Stimulated activated CD4-positive, alpha-beta T cell treated with anti-CD3 and anti-CD28 coated beads, Interleukin-12 subunit alpha, Interleukin-12 subunit beta, amount 100 ng/mL, for 24 hours (primary cell): Measurements from ENCODE around the gene TRIM33.

ENCODE experiments used
- DNase-seq, 2 experiments: peaks; one replicate each; pipeline ENCODE4 v3.0.0-alpha.2; 2020; ENCODE audit warnings: low read depth in 2 of 2

The TRIM33 gene

GRCh38 chr1:114511032-114511785, at the start of gene TRIM33:
Gene TRIM33 (minus strand): TSS chr1:114511203. CDS start chr1:114511076, 127 bp downstream.
- peak; percentile 84 to 87 for DNase-seq

- DNase-seq: no peak
These were observed 48.4 kb upstream of the TRIM33 start for GRCh38 chr1:114559356-114559755.

- DNase-seq: no peak
These were observed 47.5 kb upstream of the TRIM33 start for GRCh38 chr1:114558544-114558943.

GRCh38 chr1:114554577-114554976, 43.6 kb upstream of the TRIM33 start:
- DNase-seq: no peak

DNA sequence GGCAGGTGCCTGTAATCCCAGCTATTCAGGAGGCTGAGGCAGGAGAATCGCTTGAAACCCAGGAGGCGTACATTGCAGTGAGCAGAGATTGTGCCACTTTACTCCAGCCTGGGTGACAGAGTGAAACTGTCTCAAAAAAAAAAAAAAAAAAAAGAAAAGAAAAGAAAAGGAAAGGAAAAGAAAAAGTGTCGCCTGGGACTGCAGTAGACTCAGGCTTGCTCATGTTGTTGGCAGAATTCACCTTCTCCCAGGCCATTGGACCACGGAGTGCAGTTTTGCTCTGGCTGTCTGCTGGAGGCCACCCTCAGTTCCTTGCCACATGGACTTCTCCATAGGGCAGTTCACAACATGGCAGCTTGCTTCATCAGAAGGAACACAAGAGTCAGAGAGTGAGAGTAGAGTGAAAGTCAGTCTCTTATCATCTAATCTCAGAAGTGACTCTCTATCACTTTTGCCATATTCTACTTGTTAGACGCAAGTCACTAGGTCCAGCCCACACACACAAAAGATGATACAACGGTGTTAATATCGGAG, 41.2 kb upstream of the TRIM33 start:
- DNase-seq: no peak

- DNase-seq: no peak
These were observed 40.4 kb upstream of the TRIM33 start for GRCh38 chr1:114551400-114551799.

DNA sequence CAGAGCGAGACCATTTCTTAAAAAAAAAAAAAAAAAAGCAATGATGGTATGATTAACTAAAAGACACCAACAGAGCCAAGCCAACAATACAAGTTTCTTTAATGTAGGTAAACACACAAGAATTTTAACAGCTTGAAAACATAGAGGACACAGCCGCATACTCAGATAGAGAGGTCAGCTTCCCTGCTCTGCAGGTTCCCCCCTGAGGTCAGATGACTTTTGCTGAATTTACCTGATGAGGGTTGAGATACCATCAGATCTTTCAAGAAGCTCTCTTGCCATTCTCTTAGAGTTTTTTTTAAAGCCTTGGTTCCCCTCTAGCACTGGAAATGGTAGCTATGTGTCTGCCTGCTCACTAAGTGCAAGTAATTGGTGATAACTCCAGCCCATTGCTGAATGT, 39.3 kb upstream of the TRIM33 start:
- no peak for DNase-seq

DNA sequence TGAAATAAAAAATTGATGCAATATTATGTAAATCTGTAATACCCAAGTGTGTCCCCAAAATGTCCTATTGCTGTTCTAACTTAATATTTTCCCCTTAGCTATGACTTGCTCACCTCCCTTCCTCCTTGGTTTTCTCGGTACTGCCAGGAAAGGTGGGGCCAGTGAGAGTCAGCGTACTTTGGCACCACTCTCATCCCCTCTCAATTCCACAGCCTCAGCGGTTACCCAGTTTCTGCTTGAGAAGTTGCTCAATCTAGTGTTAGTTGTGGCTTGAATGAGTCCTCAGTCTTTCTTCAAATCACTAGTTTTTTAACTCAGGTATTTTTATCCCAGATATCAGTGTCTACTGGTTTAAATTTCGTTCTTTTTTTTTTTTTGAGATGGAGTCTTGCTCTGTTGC, 38.1 kb upstream of the TRIM33 start:
- DNase-seq: no peak

DNA sequence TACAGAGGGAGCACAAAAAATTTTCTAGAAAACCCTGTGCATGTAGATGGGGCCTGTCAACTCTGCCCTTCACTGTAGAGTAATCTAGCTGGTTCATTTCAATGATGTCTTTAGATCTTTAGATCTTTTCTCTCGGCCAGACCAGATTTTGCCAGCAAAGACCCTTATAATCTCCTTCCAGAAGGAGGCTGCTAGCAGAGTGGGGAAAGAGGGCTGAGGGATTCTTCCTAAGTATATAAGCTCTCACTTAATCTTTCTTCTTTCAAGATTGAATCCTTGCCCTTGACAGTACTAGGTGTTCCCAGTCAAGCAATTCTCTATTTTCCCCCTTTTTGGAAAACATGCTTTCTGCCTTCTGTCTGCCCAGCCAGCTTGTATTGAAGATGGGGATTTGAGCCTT, 36.1 kb upstream of the TRIM33 start:
- no peak for DNase-seq

- DNase-seq: no peak
These were observed 34.8 kb upstream of the TRIM33 start for GRCh38 chr1:114545796-114546195.

- DNase-seq: no peak
These were observed 34.3 kb upstream of the TRIM33 start for GRCh38 chr1:114545315-114545714.

DNA sequence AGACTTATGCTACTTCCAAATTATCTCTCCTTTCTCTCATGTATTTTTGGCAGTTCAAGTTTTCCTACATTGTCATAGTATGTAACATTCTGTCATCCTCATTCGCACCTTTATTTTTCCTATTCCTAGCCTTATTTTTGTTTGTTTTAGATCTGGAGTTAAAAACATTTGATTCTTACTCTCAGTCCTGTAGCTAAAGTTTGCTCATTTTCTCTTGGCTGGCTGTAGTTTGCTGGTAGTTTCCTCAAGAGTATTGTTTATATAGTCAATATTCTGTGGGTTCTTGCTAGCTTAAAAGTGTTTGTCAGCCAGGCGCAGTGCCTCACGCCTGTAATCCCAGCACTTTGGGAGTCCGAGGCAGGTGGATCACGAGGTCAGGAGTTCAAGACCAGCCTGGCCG, 29.8 kb upstream of the TRIM33 start:
- DNase-seq: no peak

- no peak for DNase-seq
These were observed 29.3 kb upstream of the TRIM33 start for GRCh38 chr1:114540272-114540671.

DNA sequence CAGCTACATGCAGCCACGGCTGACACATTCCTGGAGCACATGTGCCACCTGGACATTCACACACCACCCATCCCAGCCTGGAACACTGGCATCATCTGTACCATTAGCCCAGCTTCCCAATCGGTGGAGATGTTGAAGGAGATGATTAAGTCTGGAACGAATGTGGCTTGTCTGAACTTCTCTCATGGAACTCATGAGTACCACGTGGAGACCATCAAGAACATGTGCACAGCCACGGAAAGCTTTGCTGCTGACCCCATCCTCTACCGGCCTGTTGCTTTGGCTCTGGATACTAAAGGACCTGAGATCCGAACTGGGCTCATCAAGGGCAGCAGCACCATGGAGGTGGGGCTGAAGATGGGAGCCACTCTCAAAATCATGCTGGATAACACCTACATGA, 25.0 kb upstream of the TRIM33 start:
- no peak for DNase-seq

GRCh38 chr1:114535401-114535800, 24.4 kb upstream of the TRIM33 start:
- no peak for DNase-seq

- DNase-seq: no peak
These were observed 20.1 kb upstream of the TRIM33 start for GRCh38 chr1:114531094-114531493.

- no peak for DNase-seq
These were observed 19.2 kb upstream of the TRIM33 start for GRCh38 chr1:114530224-114530623.

DNA sequence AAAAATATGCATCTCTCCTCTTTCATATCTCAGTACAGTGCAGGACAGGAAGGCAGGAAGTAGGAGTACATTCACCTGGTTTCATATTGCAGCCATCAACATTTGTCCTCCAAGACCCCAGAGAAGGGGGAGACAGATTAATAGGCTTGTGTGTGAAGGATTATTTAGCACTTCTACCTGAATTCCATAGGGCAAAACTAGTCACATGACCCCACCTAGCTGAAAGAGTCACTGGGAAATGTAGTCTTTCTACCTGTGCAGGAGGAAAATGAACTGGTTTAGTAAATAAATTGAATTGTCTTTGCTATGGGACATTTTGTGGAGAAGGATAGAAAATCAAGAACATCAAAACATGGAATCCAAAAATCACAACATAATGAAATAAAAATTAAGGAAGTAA, 13.9 kb upstream of the TRIM33 start:
- DNase-seq: no peak

GRCh38 chr1:114522264-114522575, 11.2 kb upstream of the TRIM33 start:
- DNase-seq: no peak

- no peak for DNase-seq
These were observed 10.6 kb upstream of the TRIM33 start for GRCh38 chr1:114521396-114522263.

DNA sequence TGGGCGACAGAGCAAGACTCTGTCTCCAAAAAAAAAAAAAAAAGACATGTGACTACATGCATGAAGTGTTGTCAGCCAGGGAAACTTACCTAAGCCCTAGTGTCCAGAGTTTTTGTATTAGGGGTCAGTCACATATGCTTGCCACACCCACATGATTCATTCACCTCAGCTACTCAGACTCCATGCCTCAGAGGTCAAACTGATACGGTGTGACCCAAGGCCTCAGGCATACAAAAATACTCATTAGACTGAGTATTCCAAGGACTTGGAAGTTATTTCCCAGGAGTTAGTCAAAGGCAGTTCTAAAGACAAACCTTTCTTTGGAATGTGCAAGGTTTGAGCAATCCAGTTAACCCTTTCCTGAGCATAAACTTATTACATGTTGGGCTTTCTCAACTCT, 6.3 kb upstream of the TRIM33 start:
- no peak for DNase-seq

DNA sequence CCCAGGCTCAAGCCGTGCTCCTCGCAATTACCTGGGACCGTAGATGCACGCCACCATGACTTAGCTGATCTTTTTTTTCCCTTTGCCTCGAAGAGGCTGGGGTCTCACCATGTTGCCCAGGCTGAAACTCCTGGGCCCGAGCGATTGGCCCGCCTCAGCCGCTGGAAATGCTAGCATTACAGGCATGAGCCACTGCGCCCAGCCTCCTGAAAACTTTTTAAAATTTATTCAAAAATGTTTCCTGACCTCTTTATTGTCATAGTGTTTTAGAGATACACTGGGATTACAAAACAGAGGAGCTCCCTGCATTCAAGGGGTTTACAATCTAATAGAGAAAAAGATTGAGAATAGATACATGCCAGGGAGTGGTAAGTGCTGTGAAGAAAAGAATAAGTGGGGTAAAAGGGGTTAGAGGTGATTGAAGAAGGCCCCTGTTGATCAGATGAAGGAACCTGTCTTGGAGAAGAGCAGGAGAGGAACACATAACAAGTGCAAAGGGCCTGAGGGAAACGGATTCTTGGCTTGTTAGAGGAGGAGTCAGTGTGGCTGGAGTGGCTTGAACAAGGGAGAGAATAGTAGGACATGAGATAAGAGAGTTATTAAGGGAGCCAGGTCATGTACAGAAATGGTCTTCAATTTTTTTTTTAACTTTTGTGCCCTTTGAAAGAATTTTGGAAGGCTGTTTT, 1.7 kb upstream of the TRIM33 start:
- DNase-seq: no peak
